ENCODE measurements around the gene MR1.

Gene MR1

DNA sequence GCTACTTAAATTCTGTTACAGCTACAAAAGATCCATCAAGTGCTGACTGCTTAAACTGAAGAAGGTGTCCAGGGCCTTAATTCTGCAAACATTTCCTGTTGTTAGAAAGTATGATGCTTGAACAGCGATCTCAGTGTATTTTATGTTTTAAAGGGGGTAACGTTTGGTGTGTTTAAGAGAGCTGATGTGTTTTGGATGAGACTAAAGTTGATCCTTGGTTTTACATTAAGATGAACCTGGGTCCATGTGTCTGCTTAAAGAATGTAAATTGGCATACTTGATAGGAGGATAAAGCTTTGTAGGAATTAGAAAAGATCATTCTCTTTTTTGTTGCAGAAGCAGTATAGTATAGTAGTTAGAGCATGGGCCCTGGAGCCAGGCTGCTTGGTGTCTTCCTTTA lies 58.3 kb downstream of the MR1 start:
- TF ChIP-seq, protein P1, sequence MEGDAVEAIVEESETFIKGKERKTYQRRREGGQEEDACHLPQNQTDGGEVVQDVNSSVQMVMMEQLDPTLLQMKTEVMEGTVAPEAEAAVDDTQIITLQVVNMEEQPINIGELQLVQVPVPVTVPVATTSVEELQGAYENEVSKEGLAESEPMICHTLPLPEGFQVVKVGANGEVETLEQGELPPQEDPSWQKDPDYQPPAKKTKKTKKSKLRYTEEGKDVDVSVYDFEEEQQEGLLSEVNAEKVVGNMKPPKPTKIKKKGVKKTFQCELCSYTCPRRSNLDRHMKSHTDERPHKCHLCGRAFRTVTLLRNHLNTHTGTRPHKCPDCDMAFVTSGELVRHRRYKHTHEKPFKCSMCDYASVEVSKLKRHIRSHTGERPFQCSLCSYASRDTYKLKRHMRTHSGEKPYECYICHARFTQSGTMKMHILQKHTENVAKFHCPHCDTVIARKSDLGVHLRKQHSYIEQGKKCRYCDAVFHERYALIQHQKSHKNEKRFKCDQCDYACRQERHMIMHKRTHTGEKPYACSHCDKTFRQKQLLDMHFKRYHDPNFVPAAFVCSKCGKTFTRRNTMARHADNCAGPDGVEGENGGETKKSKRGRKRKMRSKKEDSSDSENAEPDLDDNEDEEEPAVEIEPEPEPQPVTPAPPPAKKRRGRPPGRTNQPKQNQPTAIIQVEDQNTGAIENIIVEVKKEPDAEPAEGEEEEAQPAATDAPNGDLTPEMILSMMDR (IDR thresholded peaks at IDR 0.05) = no peak

GRCh38 chr1:181092883-181093458 lies 59.2 kb downstream of the MR1 start:
- TF ChIP-seq, protein P1 (IDR thresholded peaks at IDR 0.05) = no peak

- TF ChIP-seq, protein P1 (IDR thresholded peaks at IDR 0.05) = no peak
Measured at GRCh38 chr1:181094416-181095212, 60.8 kb downstream of the MR1 start.

DNA sequence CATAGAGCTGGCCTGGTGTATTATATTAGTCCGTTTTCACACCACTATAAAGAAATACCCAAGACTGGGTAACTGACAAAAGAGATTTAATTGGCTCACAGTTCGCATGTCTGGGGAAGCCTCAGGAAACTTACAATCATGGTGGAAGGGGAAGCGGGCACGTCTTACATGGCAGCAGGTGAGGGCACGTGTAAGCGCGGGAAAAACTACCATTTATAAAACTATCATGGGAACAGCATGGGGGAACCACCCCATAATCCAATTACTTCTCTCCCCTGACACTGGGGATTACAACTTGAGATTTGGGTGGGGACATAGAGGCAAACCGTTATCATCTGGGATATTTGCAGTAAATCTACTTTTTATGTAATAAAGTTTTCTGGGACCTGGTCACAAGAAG lies 61.5 kb downstream of the MR1 start:
- TF ChIP-seq, protein P1 (IDR thresholded peaks at IDR 0.05) = no peak

- TF ChIP-seq, protein P1 (IDR thresholded peaks at IDR 0.05) = no peak
Measured at GRCh38 chr1:181095763-181096184, 62.0 kb downstream of the MR1 start.

DNA sequence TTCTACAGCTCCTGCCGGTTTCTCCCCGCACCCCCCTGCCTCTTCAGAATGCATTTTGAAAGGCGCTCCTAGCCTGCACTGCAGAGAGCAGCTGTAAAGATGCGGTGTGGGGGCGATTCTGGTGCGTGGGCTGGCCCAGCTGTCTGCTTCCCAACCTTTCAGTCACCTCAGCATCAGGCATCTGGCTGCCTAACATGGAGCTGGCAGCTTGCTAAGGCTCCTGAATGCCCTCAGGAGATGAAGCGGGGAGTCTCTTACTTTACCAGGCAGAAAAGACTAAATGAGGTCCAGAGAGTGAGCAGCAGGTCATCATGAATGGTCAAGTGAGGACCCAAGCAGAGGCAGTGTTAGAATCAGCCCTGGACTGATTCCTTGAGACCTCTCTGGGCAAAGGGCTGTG lies 63.5 kb downstream of the MR1 start:
- TF ChIP-seq, protein P1 (IDR thresholded peaks at IDR 0.05) = no peak

GRCh38 chr1:181099152-181100014 lies 65.6 kb downstream of the MR1 start:
- TF ChIP-seq, protein P1 (IDR thresholded peaks at IDR 0.05) = no peak

Data from LNCAP (cell line).